Muscle layer of duodenum (tissue), 2 donors: ENCODE data around the gene MVB12B.

Source experiments
- H3K27ac ChIP-seq: one replicate; pipeline ENCODE4 v1.7.0; 2013; ENCODE audit warnings: mild to moderate bottlenecking, low read length
- H3K27me3 ChIP-seq: one replicate; pipeline ENCODE4 v1.7.0; 2013; ENCODE audit warnings: low read depth, mild to moderate bottlenecking, control low read depth, low read length
- H3K36me3 ChIP-seq, 2 donors: one replicate each; pipeline ENCODE4 v1.7.0; 2013; ENCODE audit warnings: low read length in 2 of 2, control low read depth in 1 of 2, mild to moderate bottlenecking in 1 of 2; ENCODE audit not compliant: insufficient read depth in 2 of 2, control insufficient read depth in 1 of 2
- H3K4me1 ChIP-seq, 2 donors: one replicate each; pipeline ENCODE4 v1.7.0; 2013; ENCODE audit warnings: low read length in 2 of 2, mild to moderate bottlenecking in 2 of 2, control low read depth in 1 of 2, moderate library complexity in 1 of 2; ENCODE audit not compliant: insufficient read depth in 2 of 2, control insufficient read depth in 1 of 2
- H3K4me3 ChIP-seq, 2 donors: one replicate each; pipeline ENCODE4 v1.7.0; 2013; ENCODE audit warnings: low read length in 2 of 2, low read depth in 1 of 2, mild to moderate bottlenecking in 1 of 2
- H3K9me3 ChIP-seq, 2 donors: one replicate each; pipeline ENCODE4 v1.7.0; 2013; ENCODE audit warnings: low read length in 2 of 2, control low read depth in 1 of 2, mild to moderate bottlenecking in 1 of 2; ENCODE audit not compliant: control insufficient read depth in 1 of 2
- donor health status: healthy.

MVB12B gene

DNA sequence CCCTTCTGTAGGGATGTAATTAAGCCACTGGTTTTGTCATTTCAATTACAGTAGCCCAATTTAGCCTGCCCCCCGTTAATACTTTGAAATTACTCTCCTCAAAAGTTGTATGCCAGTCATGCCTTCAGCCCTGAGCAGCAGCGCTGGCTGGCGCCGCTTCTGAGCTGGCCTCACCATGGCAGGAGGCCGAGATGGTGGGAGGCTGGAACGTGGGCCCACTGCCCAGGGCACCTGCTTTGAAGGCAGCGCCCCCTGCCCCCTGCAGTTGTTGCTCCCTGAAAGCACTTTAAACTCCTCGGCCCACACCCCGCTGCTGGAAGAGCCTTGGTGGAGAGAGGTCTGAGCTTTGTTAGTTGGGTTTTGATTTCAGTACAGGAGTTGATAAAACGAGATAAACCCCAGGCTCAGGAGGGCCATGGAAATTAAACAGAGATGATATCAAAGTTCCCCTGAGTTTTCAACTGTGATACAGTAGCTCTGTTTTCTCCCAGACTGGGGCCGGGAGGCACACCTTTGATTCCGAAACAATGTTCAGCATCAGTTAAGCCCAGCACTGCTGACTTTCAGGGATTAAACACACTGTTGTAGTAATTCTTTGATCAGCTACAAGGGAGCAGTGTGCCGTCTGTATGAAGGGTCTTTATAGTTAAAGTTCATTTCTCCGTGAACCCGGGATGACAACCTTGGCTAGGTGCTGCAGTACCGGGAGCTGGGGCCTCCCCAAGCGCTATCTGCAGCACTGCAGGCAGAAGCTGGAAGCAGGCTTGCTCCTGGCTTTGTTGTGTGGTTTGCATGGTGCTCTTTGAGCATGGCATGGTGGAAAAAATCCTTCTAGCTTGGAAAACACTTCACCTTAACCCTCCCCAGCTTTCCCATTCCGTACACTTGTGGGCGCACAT, 9.5 kb downstream of the MVB12B start:
- Histone ChIP-seq H3K4me1 (peaks cover 17 to 41% of the 10 kb centered on the region in 2 donors), H3K9me3 (no peaks in the 10 kb centered on the region), H3K4me3 (no peak overlapping the region), H3K27me3 (no peaks in the 10 kb centered on the region), H3K36me3 (peaks cover 0 to 7% of the 10 kb centered on the region in 2 donors), H3K27ac (peak overlapping the region; percentile 14)

DNA sequence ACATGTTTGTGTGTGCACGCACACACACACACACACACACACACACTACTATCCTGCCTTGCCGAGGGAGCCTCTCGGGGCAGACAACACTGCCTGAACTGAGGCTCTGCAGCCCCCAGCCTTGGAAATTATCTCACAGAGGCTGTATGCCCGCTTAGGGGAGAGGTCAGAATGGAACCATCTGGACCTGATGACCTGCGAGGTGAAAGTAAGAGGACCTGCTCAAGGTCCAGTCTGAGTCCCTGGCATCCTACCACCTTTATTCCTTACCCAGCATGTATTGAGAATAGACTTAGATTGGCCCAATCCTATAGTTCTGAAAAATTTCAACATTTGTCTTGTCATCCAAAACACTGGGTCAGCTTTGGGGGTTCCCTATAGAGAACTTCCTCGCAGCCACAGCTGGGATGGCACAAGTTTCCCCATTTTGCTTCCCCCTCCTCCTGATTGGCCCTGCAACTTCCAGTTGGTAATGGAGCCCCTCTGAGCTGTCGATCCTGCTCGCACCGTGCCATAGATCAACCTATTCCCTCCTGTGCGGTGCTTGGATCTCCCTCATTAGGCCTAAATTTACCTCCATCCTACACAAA, 10.2 kb downstream of the MVB12B start:
- Histone ChIP-seq H3K27me3 (no peaks in the 10 kb centered on the region), H3K9me3 (no peaks in the 10 kb centered on the region), H3K4me1 (peaks cover 17 to 41% of the 10 kb centered on the region in 2 donors), H3K4me3 (no peak overlapping the region), H3K36me3 (peaks cover 5 to 14% of the 10 kb centered on the region in 2 donors), H3K27ac (no peak overlapping the region)

GRCh38 chr9:126337729-126338372, 11.2 kb downstream of the MVB12B start:
- H3K27ac ChIP-seq, result no peak overlapping the region
- no peaks in the 10 kb centered on the region for H3K27me3 ChIP-seq
- no peak overlapping the region for H3K4me3 ChIP-seq

GRCh38 chr9:126338945-126339344, 12.3 kb downstream of the MVB12B start:
- H3K4me3 ChIP-seq, result no peak overlapping the region
- H3K27ac ChIP-seq, result no peak overlapping the region
- H3K4me1 ChIP-seq, result peaks cover 16 to 40% of the 10 kb centered on the region in 2 donors

More at GRCh38 chr9:126337729-126338372, 11.2 kb downstream of the MVB12B start:
- peaks cover 17 to 41% of the 10 kb centered on the region in 2 donors for H3K4me1 ChIP-seq
- no peaks in the 10 kb centered on the region for H3K9me3 ChIP-seq
- peaks cover 5 to 22% of the 10 kb centered on the region in 2 donors for H3K36me3 ChIP-seq

GRCh38 chr9:126341426-126341825, 14.8 kb downstream of the MVB12B start:
- no peaks in the 10 kb centered on the region for H3K9me3 ChIP-seq
- H3K4me3 ChIP-seq, result no peak overlapping the region
- H3K4me1 ChIP-seq, result peaks cover 0 to 17% of the 10 kb centered on the region in 2 donors
- no peak overlapping the region for H3K27ac ChIP-seq
- peaks cover 11 to 33% of the 10 kb centered on the region in 2 donors for H3K36me3 ChIP-seq
- H3K27me3 ChIP-seq, result no peaks in the 10 kb centered on the region

More at GRCh38 chr9:126338945-126339344, 12.3 kb downstream of the MVB12B start:
- Histone ChIP-seq H3K27me3 (no peaks in the 10 kb centered on the region), H3K9me3 (no peaks in the 10 kb centered on the region), H3K36me3 (peaks cover 5 to 23% of the 10 kb centered on the region in 2 donors)

DNA sequence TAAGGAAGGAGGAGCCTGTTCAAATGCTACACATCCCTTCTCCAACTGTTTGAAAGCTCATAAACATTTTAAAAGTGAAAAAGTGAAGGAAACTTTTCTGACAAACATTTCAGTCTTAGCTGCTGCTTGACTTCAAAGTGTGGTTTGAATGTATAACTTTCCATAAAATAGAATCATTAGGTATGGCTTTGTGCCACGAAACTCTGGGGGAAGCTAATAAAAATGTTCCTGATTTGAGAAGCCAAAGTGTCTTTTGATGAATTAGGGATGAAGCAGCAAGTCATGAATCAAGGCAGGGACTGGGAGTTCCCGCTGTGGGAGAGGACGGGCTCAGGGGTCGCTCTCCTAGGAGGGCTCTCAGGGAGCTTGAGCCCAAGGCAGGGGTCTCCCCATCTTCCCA, 15.3 kb downstream of the MVB12B start:
- H3K4me3 ChIP-seq, result no peak overlapping the region
- H3K27me3 ChIP-seq, result no peaks in the 10 kb centered on the region
- H3K4me1 ChIP-seq, result peaks cover 0 to 14% of the 10 kb centered on the region in 2 donors
- peaks cover 11 to 33% of the 10 kb centered on the region in 2 donors for H3K36me3 ChIP-seq
- no peaks in the 10 kb centered on the region for H3K9me3 ChIP-seq
- H3K27ac ChIP-seq, result no peak overlapping the region

DNA sequence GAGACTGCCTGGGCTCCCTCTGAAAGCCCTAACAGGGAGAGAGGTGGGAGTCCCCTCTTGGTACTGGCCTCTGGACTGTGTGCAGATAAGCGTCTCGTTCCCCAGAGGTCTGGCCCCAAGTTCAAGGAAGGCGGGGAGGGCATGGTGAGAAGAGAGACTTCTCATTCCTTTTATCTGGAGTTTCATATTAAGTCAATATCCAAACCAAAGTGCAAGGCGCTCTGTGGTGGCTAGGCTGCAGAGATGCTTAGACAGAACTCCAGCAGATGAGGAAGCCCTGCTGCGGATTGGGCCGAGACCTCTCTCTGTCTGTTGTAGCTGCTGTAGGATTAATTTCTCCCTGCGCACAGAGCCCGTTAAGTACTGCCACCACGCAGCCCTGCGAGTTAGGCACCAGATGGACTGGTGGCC, 16.0 kb downstream of the MVB12B start:
- Histone ChIP-seq H3K36me3 (peaks cover 11 to 33% of the 10 kb centered on the region in 2 donors), H3K4me3 (no peak overlapping the region), H3K9me3 (no peaks in the 10 kb centered on the region), H3K4me1 (peaks cover 3 to 14% of the 10 kb centered on the region in 2 donors), H3K27me3 (no peaks in the 10 kb centered on the region), H3K27ac (no peak overlapping the region)

DNA sequence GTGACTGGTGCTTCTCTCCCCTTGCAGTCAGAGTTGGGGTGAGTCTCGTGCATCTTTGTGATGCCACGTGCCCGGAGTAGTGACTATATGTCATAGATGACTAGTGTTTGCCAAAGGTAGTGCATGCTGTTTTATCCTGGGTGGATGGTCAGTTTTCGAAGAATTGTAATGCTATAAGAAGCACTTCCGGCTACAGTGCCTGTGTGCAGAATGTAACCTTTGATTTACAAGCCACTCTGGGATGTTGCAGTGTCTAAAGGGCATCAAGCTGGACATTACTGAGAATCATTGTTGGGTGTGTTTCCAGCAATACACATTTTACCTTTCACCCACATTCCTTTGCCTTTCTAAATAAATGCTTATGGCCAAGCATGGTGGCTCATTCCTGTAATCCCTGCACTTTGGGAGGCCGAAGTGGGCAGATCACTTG, 16.7 kb downstream of the MVB12B start:
- H3K4me3 ChIP-seq, result no peak overlapping the region
- peaks cover 6 to 14% of the 10 kb centered on the region in 2 donors for H3K4me1 ChIP-seq
- peaks cover 11 to 33% of the 10 kb centered on the region in 2 donors for H3K36me3 ChIP-seq
- no peak overlapping the region for H3K27ac ChIP-seq
- no peaks in the 10 kb centered on the region for H3K9me3 ChIP-seq
- no peaks in the 10 kb centered on the region for H3K27me3 ChIP-seq

GRCh38 chr9:126346031-126346430, 19.4 kb downstream of the MVB12B start:
- Histone ChIP-seq H3K27ac (no peak overlapping the region), H3K9me3 (peaks cover 0 to under 1% of the 10 kb centered on the region in 2 donors), H3K36me3 (peaks cover 11 to 27% of the 10 kb centered on the region in 2 donors), H3K4me1 (peaks cover 0 to 6% of the 10 kb centered on the region in 2 donors), H3K27me3 (no peaks in the 10 kb centered on the region), H3K4me3 (no peak overlapping the region)

DNA sequence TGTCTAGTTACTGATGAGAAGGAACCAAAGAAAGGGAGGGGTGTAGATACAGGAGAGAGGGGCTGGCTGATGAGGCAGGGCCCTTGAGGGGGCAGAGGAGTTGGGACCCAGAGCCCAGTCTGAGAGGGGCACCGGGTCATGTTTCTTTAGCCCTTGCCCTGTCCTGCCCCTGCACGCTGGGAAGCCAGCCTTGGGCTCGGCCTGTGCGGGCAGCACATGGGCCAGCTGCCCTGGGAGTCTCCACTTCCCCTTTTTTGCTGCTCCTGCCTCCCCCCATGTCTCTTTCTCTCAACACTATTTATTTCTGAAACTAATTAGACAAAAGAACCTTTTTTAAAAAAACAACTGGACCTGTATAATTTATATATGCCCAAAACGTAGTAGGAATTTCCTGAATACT, 20.5 kb downstream of the MVB12B start:
- peaks cover 0 to 6% of the 10 kb centered on the region in 2 donors for H3K4me1 ChIP-seq
- no peaks in the 10 kb centered on the region for H3K27me3 ChIP-seq
- H3K27ac ChIP-seq, result peak overlapping the region; percentile 67
- peaks cover 0 to 6% of the 10 kb centered on the region in 2 donors for H3K9me3 ChIP-seq
- peaks cover 6 to 17% of the 10 kb centered on the region in 2 donors for H3K36me3 ChIP-seq
- no peak overlapping the region for H3K4me3 ChIP-seq
